ENCODE measurements around the gene RNF144B.

DNA sequence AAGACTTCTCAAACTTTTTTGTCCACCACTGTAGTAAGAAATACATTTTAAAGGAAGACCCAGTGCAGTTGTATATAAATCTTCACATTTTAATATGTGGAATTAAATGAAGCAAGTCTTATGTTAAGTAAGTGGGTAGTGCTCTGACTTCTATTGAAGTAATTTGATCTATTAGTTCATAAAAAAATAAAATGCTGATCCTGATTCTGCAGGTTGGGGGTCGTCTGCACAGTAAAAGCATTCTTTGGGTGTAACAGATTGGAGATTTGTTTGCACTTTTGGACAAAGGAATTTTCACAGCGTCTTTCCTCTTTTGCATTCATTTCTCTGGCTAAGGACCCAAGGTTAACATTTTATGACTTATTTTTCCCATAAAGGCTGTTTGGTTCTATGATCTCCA, 106.8 kb downstream of the RNF144B start:
- TF ChIP-seq, protein P1, sequence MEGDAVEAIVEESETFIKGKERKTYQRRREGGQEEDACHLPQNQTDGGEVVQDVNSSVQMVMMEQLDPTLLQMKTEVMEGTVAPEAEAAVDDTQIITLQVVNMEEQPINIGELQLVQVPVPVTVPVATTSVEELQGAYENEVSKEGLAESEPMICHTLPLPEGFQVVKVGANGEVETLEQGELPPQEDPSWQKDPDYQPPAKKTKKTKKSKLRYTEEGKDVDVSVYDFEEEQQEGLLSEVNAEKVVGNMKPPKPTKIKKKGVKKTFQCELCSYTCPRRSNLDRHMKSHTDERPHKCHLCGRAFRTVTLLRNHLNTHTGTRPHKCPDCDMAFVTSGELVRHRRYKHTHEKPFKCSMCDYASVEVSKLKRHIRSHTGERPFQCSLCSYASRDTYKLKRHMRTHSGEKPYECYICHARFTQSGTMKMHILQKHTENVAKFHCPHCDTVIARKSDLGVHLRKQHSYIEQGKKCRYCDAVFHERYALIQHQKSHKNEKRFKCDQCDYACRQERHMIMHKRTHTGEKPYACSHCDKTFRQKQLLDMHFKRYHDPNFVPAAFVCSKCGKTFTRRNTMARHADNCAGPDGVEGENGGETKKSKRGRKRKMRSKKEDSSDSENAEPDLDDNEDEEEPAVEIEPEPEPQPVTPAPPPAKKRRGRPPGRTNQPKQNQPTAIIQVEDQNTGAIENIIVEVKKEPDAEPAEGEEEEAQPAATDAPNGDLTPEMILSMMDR (IDR thresholded peaks at IDR 0.05; ENCODE audit: insufficient read depth, low read depth, low read length), result no peak
- TF ChIP-seq EZH2 (IDR thresholded peaks at IDR 0.05; ENCODE audit: insufficient read depth, low read length), result no peak

Data from astrocyte (in vitro differentiated cells and primary cell).